NCI-H345 treated with DMSO at 0.1 percent for 48 hours (cell line): ENCODE results near the gene HPSE2.

Source experiments
- DNase-seq: peaks from one replicate; lab custom pipeline; 2025; ENCODE audit not compliant: unreplicated experiment; lab: John Stamatoyannopoulos, UW

HPSE2 gene

GRCh38 chr10:98696516-98696915, 539.1 kb downstream of the HPSE2 start:
- DNase-seq = no peak

GRCh38 chr10:98694883-98695282, 540.8 kb downstream of the HPSE2 start:
- DNase-seq = no peak

GRCh38 chr10:98694014-98694413, 541.6 kb downstream of the HPSE2 start:
- DNase-seq = no peak

GRCh38 chr10:98687685-98688084, 548.0 kb downstream of the HPSE2 start:
- DNase-seq = no peak

GRCh38 chr10:98684019-98684899, 551.4 kb downstream of the HPSE2 start:
- no peak for DNase-seq

GRCh38 chr10:98676895-98677294, 558.8 kb downstream of the HPSE2 start:
- DNase-seq = no peak

- no peak for DNase-seq
Observed at GRCh38 chr10:98675902-98676301, 559.8 kb downstream of the HPSE2 start.

- peak; percentile 30 for DNase-seq
Observed at GRCh38 chr10:98673171-98673782, 562.4 kb downstream of the HPSE2 start.

- DNase-seq = no peak
Observed at GRCh38 chr10:98667081-98667480, 568.6 kb downstream of the HPSE2 start.

- DNase-seq = no peak
Observed at GRCh38 chr10:98666276-98666675, 569.4 kb downstream of the HPSE2 start.

- no peak for DNase-seq
Observed at GRCh38 chr10:98664329-98665042, 571.2 kb downstream of the HPSE2 start.

- no peak for DNase-seq
Observed at GRCh38 chr10:98659951-98660350, 575.7 kb downstream of the HPSE2 start.

GRCh38 chr10:98655492-98655891, 580.2 kb downstream of the HPSE2 start:
- no peak for DNase-seq

GRCh38 chr10:98649170-98649569, 586.5 kb downstream of the HPSE2 start:
- no peak for DNase-seq

- no peak for DNase-seq
Observed at GRCh38 chr10:98646998-98647917, 588.4 kb downstream of the HPSE2 start.

GRCh38 chr10:98644466-98644865, 591.2 kb downstream of the HPSE2 start:
- no peak for DNase-seq

GRCh38 chr10:98642281-98642680, 593.4 kb downstream of the HPSE2 start:
- DNase-seq = no peak

GRCh38 chr10:98638920-98639319, 596.7 kb downstream of the HPSE2 start:
- DNase-seq = no peak

GRCh38 chr10:98636921-98637329, 598.7 kb downstream of the HPSE2 start:
- DNase-seq = no peak

- no peak for DNase-seq
Observed at GRCh38 chr10:98632456-98633150, 603.0 kb downstream of the HPSE2 start.
